ENCODE measurements around the gene PRKAR2B.

DNA sequence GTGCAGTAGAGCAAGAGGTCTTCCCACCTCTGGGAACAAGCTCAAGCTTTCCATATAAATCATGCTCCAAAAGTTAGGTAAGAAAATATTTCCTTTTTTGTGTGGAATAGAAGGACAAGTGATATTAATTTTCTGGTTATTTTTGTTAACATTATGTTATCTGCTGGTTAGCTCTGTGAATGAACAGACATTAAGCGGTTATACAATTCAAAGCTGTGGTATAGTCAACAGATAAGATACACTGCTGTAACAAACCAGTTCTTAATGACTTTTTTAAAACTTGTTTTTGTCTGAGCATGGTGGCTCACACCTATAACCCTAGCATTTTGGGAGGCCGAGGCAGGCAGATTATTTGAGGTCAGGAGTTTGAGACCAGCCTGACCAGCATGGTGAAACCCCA, 43.0 kb upstream of the PRKAR2B start:
- no peak for TF ChIP-seq CTCF (IDR thresholded peaks at IDR 0.05)
- no peak for TF ChIP-seq POLR2A (IDR thresholded peaks at IDR 0.05)

Measured in lower leg skin (tissue), 3 donors.